Islet precursor cell (in vitro differentiated cells): ENCODE measurements around the gene EIF2B1.

ENCODE experiments used
- DNase-seq: peaks from one replicate; pipeline ENCODE4 v3.0.0-alpha.2; 2018

The EIF2B1 gene

GRCh38 chr12:123633379-123634141 is at the start of gene EIF2B1, which contains the start of gene GTF2H3:
TSS of gene EIF2B1 (minus strand) at chr12:123633686. CDS start at chr12:123633557, 129 bp downstream.
TSS of gene GTF2H3 (plus strand) at chr12:123633829. CDS start at chr12:123633860, 31 bp downstream.
- peak; percentile 99 for DNase-seq

GRCh38 chr12:123681605-123682004 is 48.1 kb upstream of the EIF2B1 start:
- DNase-seq, result no peak

GRCh38 chr12:123678981-123679380 is 45.5 kb upstream of the EIF2B1 start:
- DNase-seq, result no peak

GRCh38 chr12:123676616-123677320 is 43.3 kb upstream of the EIF2B1 start:
- no peak for DNase-seq

GRCh38 chr12:123675436-123675835 is 42.0 kb upstream of the EIF2B1 start:
- DNase-seq, result no peak

DNA sequence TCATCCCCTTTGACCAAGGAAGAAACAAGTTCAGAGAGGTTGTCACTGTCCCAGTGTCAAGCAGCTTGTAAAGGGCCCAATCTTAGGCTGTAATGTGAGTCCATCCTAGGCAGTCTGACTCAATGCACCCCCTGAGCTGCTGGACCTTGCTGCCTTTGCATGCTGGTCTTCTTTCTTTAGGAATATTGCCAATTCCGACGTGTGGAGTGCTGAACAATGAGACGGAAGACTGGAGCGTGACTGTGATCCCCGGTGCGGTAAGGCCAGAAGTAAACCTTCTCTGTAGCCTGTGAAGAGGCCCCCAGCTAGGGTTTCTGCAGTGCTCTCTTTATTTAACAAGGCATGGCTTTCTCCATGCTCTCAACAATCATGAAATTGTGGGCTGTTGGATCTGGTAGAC is 38.4 kb upstream of the EIF2B1 start:
- no peak for DNase-seq

DNA sequence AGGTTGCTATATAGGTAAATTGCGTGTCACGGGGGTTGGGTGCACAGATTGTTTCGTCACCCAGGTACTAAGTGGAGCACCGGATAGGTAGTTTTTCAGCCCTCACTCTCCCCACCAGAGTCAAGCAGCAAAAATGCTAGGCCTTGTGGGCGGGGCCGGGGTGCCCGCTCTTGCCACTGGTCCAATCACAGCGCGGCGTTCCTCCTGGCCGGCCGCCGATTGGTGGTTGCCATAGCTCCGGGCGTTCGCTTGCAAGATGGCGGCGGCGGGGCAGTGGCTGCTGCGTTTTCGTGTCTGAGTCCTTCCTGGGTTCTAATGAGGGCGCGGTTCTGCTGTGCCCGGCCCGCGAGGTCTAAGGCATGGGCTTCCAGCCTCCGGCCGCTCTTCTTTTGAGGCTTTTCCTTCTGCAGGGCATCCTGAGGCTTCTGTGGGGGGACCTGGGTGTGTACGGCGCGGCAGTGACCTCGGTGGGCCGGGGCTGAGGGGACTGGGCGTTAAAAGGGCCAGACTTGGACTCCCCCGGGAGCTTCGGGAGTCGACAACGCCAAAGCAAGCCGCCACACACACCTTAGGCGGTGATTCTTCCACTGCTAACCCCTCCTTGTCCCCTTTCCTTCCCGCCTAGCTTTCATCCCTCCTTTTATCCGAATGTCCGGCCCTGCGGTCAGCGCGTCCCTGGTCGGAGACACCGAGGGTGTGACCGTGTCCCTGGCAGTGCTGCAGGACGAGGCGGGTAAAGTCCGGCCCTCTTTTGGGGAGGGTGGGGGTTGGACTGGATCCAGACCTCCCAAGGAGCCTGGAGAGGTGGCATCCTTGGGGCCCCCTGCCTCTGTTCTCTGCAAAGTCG is 37.6 kb upstream of the EIF2B1 start, which contains the start of gene TCTN2:
Gene TCTN2 (plus strand): TSS at position 232 of the 847 bp plus-strand sequence. CDS start 128 bp downstream, at position 360.
- peak; percentile 99 for DNase-seq

- DNase-seq, result no peak
Observed at GRCh38 chr12:123667771-123668170, 34.3 kb upstream of the EIF2B1 start.

DNA sequence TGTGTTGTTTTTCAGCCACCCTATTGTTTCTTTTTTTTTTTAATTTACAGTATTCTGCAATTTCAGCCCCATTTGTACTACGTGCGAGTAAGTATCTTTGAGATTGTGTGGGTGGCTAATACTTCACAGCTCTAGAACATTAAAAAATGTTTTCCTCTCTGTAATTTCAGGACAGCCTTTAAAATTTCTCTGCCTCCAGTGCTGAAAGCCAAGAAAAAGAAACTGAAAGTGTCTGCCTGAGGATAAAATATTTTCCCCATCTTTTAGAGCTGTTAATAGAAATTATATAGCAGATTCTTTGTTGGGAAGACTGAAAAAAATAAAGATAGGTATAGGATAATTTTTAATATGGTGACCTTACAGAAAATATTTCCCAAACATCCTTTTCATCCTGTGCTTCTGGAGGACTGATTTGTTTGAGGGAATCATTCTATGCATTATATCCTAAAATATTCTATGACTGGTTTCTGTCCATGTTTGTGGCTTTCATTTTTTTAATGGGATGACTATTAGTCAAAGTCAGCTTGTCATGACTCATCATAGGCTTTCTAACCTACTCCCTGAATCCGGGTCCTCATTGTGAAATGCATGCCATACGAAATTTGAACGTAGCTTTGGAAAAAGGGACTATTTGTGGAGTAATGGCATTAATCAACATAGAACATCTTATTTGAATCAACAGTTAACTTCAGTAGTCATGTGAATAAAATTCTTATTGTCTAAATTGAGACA is 26.7 kb upstream of the EIF2B1 start:
- DNase-seq, result no peak

- DNase-seq, result no peak
Observed at GRCh38 chr12:123657211-123657610, 23.7 kb upstream of the EIF2B1 start.

GRCh38 chr12:123656392-123656791 is 22.9 kb upstream of the EIF2B1 start:
- DNase-seq, result no peak

GRCh38 chr12:123655420-123655819 is 21.9 kb upstream of the EIF2B1 start:
- no peak for DNase-seq

- no peak for DNase-seq
Observed at GRCh38 chr12:123654129-123654701, 20.7 kb upstream of the EIF2B1 start.

DNA sequence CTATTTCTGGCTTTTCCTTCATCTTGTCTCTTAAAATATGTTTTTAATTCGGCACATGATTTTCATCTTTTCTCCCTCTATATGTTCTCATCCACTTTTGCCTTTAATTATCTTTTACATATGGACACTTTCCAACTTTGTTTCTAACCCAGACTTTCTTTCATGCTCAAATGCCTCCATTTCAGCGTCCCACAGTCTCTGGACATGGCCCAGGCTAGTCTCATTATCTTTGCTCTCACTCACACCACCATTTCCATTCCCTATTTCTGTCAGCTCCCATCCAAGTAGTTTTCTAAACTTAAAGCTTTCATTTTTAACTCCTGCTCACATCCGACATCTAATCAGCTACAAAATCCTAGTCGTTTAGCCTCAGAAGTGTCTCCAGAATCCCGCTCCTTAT is 14.9 kb upstream of the EIF2B1 start:
- no peak for DNase-seq

GRCh38 chr12:123645878-123646277 is 12.4 kb upstream of the EIF2B1 start:
- no peak for DNase-seq

GRCh38 chr12:123645380-123645779 is 11.9 kb upstream of the EIF2B1 start:
- no peak for DNase-seq

- no peak for DNase-seq
Observed at GRCh38 chr12:123643911-123644310, 10.4 kb upstream of the EIF2B1 start.

DNA sequence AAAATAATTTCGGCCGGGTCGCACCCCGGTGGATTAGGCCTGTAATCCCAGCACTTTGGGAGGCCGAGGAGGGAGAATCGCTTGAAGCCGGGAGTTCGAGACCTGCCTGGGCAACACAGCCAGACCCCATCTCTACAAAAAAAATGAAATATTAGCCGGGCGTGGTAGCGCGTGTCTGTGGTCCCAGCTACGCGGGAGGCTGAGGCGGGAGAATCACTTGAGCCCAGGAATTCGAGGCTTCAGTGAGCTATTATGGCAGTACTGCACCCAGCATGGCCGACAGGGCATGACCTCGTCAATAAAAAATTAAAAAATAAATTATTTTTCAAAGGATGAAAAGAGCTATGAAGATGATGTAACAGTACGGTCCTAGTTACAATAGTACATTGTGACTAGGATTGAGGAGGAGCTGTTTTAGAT is 666 bp upstream of the EIF2B1 start:
- DNase-seq, result no peak

DNA sequence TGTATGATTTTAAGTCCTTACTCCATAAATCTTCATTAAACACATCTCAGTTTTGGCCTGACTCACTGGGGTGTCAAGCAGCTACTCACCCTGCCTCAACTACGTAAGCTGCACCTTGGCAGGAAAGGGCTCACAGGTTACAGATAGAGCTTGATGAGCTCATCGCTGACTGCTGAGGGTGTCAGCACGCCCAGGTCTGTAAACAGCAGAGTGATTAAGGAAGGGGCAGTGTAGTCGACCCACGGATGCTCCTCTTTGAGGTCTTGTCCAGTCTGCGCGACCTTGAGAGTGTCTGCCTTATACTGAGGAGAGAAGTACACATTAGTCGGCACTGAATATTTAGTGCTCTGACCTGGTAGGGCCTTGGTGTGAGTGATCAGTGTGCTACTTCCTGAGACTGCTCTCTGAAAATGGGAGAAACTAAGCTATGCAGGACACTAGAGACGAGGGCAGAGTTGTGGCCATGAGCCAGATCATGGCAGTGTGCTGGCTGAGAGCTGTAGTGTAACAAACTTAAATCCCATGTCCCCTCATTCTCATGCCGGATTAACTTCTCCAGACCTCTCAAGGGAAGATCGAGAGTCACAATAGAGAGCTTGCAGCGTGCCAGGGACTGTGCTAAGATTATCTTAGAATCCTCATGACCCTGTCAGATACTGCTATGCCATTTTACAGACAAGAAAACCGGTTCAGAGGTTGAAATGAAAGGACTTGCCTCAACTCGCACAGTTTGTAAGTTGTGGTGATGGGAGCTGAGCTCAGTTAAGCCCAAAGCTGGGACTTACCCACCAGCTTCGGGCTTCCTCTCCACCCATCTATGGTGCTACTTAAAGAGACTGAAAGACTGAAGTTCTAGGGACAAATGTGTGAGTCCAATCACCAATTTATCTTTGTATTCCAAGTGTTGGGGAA is 11.6 kb downstream of the EIF2B1 start:
- DNase-seq, result no peak

GRCh38 chr12:123621101-123621500 is 12.4 kb downstream of the EIF2B1 start:
- no peak for DNase-seq

GRCh38 chr12:123617580-123617979 is 15.9 kb downstream of the EIF2B1 start:
- no peak for DNase-seq
